BJ (cell line): Measurements from ENCODE around the gene ANKRD2. TPM values are rescaled to one million over a fixed set of nuclear protein-coding genes. Genes with fewer than 3 reads are reported as not detected.

ENCODE experiments used
- CTCF ChIA-PET: fragments of 350-600 bp; formaldehyde crosslinking; extraction: SDS; loops from one replicate; lab custom pipeline; 2021; ENCODE audit warnings: antibody characterized with exemption, inconsistent platforms; lab: Yijun Ruan, JAX
- POLR2A ChIA-PET: fragments of 300-600 bp; sonication (Branson Sonifier 250); formaldehyde crosslinking; extraction: SDS; loops from one replicate; lab custom pipeline; 2021; ENCODE audit warnings: antibody characterized with exemption; lab: Charles Lee
- DNase-seq: peaks from one replicate; pipeline ENCODE4 v3.0.0-alpha.2; 2011; ENCODE audit warnings: low read depth
- H3K27me3 ChIP-seq: 2 replicates; pipeline ENCODE4 v1.6.0; 2011; ENCODE audit warnings: low read length; ENCODE audit not compliant: control insufficient read depth, insufficient read depth
- H3K36me3 ChIP-seq: 2 replicates; pipeline ENCODE4 v1.5.1; 2011; ENCODE audit warnings: low read length; ENCODE audit not compliant: control insufficient read depth, insufficient read depth
- H3K4me3 ChIP-seq: 2 replicates; pipeline ENCODE4 v1.5.1; 2011; ENCODE audit warnings: low read depth, mild to moderate bottlenecking, control low read depth, low read length
- CTCF ChIP-seq: IDR thresholded peaks from 2 replicates; pipeline ENCODE4 v1.5.1; 2011; ENCODE audit warnings: low read depth, mild to moderate bottlenecking, control low read depth, inconsistent platforms, low read length, moderate library complexity; ENCODE audit not compliant: insufficient read depth
- polyA plus RNA-seq: library from polyadenylated mRNA; depleted of rRNA; stranded (reverse); fragments of >200 nt; gene quantifications from 2 replicates; pipeline ENCODE4 v1.2.3, GENCODE V29; 2011

ANKRD2 gene
- polyA plus RNA-seq, 1 experiment = 0.37 TPM

- CTCF ChIA-PET = interaction anchor here (1.8 to 2.2 kb wide), 4 partner anchors 13 to 141 kb away, joined by 3 to 7 read pairs (median 6); no protein-coding TSS in a partner anchor
These were observed 25.3 kb upstream of the ANKRD2 start for GRCh38 chr10:97547271-97547600.

DNA sequence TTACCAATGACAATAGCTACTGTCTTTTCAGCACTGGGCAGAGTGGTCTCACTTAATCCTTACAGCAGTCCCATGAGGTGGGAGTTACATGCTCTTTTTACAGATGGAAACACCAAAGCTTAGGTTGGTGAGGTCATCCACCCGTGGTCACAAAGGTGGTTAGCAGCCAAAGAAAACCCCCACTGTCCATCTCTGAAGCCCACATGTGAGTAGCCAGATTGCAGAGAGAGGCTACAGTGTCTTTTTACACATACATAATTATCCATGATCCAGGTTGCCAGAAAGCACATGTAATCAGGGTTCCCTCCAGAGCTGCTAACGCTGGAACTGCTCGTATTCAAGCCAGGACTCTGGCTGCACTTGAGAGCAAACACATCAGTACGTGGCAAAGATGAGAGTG is 24.6 kb upstream of the ANKRD2 start:
- no peak for TF ChIP-seq CTCF
- Histone ChIP-seq H3K4me3 (no peak overlapping the region), H3K27me3 (no peaks in the 10 kb centered on the region), H3K36me3 (no peaks in the 10 kb centered on the region)
- DNase-seq = no peak
- ChIA-PET CTCF (interaction anchor here (0.7 to 1.9 kb wide), 2 partner anchors 24 to 78 kb away, joined by 3 to 7 read pairs; no protein-coding TSS in a partner anchor), POLR2A (no interaction called here)

More at GRCh38 chr10:97547271-97547600, 25.3 kb upstream of the ANKRD2 start:
- POLR2A ChIA-PET = no interaction called here
- H3K36me3 ChIP-seq = no peaks in the 10 kb centered on the region
- no peak for DNase-seq
- H3K27me3 ChIP-seq = no peaks in the 10 kb centered on the region
- H3K4me3 ChIP-seq = no peak overlapping the region
- TF ChIP-seq CTCF = no peak

DNA sequence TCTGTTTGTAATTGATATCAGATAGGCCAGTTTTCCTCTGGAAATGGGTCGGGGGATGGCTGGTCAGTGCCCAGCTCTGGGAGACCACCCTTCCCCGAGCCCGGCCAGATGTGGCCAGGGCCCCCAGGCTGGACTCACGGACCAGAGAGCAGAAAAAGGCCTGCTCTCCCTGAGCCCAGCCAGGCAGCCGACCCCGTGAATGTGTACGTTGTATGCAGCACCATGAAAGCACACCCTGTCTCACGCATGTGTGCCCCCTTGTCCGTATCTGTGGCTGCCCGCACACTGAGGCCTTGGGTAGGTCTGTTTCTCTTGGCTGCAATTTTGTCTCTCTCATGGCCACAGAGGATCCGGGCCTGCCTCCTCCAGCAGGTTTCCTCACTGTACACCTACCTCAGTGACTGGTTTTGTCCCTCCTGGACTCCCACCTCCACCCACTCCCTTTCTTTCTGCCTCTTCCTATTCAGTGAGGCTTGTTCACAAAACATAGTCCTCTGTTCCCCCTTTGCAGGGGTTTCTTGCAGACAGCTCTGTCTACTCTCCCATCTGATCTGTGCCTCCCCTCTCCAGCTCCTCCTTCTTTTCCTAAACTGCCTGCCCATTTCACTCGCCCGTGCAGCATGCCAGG is 23.6 kb upstream of the ANKRD2 start:
- DNase-seq = no peak
- Histone ChIP-seq H3K4me3 (no peak overlapping the region), H3K36me3 (no peaks in the 10 kb centered on the region), H3K27me3 (no peaks in the 10 kb centered on the region)
- ChIA-PET CTCF (interaction anchor here (1.3 to 6.8 kb wide), 4 partner anchors 14 to 85 kb away, joined by 3 to 104 read pairs (median 6); partner anchors contain the start of gene ANKRD2), POLR2A (no interaction called here)
- TF ChIP-seq CTCF = no peak

DNA sequence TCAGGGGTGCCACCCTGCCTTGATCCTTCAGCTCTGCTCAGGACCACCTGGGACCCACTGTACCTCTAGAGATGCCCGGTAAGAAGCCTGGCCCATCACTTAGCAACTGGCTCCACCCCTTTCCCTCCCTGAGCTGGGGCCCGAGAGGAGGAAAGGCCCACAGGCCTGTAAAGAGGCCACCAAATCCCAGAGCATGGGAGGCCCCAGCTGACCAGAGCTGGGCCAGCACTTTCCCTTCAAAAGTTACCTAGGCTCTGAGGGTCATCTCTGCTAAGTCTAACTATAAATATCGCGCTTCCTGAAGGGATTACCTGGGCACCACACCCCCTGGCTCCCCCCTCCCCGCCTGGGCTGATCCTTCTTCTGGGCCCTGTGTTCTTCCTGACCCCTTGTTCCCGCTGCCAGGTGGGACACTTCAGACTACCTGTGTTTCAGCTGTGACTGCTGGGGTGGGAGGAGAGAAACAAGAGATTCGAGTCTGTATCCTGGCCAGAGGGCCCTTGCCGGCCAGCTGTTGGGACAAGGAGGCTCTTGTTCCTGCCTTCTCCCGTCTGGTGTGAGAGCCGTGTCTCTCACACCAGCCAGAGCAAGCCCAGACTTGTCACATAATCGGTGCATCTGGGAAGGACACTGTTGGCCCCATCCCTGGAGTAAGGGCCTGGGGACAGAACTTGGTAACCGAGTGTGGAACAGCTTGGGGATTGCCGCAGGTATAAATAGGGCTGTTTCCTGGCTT is 22.8 kb upstream of the ANKRD2 start:
- POLR2A ChIA-PET = no interaction called here
- CTCF ChIA-PET = interaction anchor here (1.0 to 6.8 kb wide), 6 partner anchors 15 to 143 kb away, joined by 3 to 104 read pairs (median 7); partner anchors contain the start of genes ANKRD2 and UBTD1
- H3K36me3 ChIP-seq = no peaks in the 10 kb centered on the region
- no peak overlapping the region for H3K4me3 ChIP-seq
- TF ChIP-seq CTCF = no peak
- DNase-seq = no peak
- no peaks in the 10 kb centered on the region for H3K27me3 ChIP-seq
